Endodermal cell (in vitro differentiated cells): ENCODE results near the gene CYP46A1. TPM values are rescaled to one million over a fixed set of nuclear protein-coding genes. Genes with fewer than 3 reads are reported as not detected.
A peak's percentile ranks its signal among the peaks of the same experiment; 100 is the strongest.

Source experiments
- DNase-seq: peaks from one replicate; pipeline ENCODE4 v3.0.0-alpha.2; 2017
- H3K27ac ChIP-seq: 2 replicates; pipeline ENCODE4 v1.5.1; 2013; ENCODE audit warnings: mild to moderate bottlenecking, low read depth, low read length, moderate library complexity
- H3K27me3 ChIP-seq: 2 replicates; pipeline ENCODE4 v1.6.1; 2013; ENCODE audit warnings: mild to moderate bottlenecking, low read length, moderate library complexity; ENCODE audit not compliant: insufficient read depth, control insufficient read depth, poor library complexity, severe bottlenecking
- H3K36me3 ChIP-seq: 2 replicates; pipeline ENCODE4 v1.7.0; 2013; ENCODE audit warnings: mild to moderate bottlenecking, low read length, moderate library complexity; ENCODE audit not compliant: control insufficient read depth, insufficient read depth
- H3K4me1 ChIP-seq: one replicate; pipeline ENCODE4 v1.7.0; 2013; ENCODE audit warnings: low read length; ENCODE audit not compliant: control insufficient read depth, insufficient read depth
- H3K4me3 ChIP-seq: 2 replicates; pipeline ENCODE4 v1.5.1; 2013; ENCODE audit warnings: mild to moderate bottlenecking, low read length, moderate library complexity
- H3K9ac ChIP-seq: 2 replicates; pipeline ENCODE4 v1.6.1; 2013; ENCODE audit warnings: mild to moderate bottlenecking, low read length, moderate library complexity; ENCODE audit not compliant: poor library complexity, severe bottlenecking; ENCODE audit errors: extremely low read depth
- H3K9me3 ChIP-seq: 2 replicates; pipeline ENCODE4 v1.6.1; 2013; ENCODE audit warnings: mild to moderate bottlenecking, low read length, moderate library complexity; ENCODE audit not compliant: control insufficient read depth
- H3K27ac Mint-ChIP-seq: 2 replicates; pipeline ENCODE4 v1.8.0; 2020; ENCODE audit warnings: mixed read lengths
- H3K27me3 Mint-ChIP-seq: 2 replicates; pipeline ENCODE4 v1.8.0; 2021; ENCODE audit warnings: mild to moderate bottlenecking, mixed read lengths; ENCODE audit not compliant: insufficient read depth
- H3K36me3 Mint-ChIP-seq: 2 replicates; pipeline ENCODE4 v1.8.0; 2020; ENCODE audit warnings: low read depth, mixed read lengths
- H3K4me1 Mint-ChIP-seq: 2 replicates; pipeline ENCODE4 v1.8.0; 2020; ENCODE audit warnings: mixed read lengths
- H3K4me3 Mint-ChIP-seq: 2 replicates; pipeline ENCODE4 v1.8.0; 2020; ENCODE audit warnings: mild to moderate bottlenecking, moderate library complexity, mixed read lengths
- H3K9me3 Mint-ChIP-seq: 2 replicates; pipeline ENCODE4 v1.8.0; 2020; ENCODE audit warnings: mild to moderate bottlenecking, mixed read lengths
- WGBS, 2 experiments: methylation state at CpG; one replicate each; pipeline versions ENCODE4 v1.1.5 to v1.1.7; 2013; ENCODE audit warnings: missing lambda C conversion rate in 2 of 2, mixed read lengths in 1 of 2; ENCODE audit not compliant: insufficient coverage in 1 of 2, insufficient read length in 1 of 2; 5-methylcytosine and 5-hydroxymethylcytosine counted together
- total RNA-seq, 2 donors: library from RNA; stranded (reverse); fragmentation: NEBNext Ultra II Directional in 1 of 2; extraction: Animal tissue kit (Norgen Biotek cat#: 25700) in 1 of 2; gene quantifications; 2 replicates in 1 of 2; 3 replicates in 1 of 2; pipeline ENCODE4 v1.2.1, GENCODE V29; 2021
- TF ChIP-seq, protein P1 (sequence below): fragments of 200-600 bp; sonication (generic); conservative IDR thresholded peaks from 2 replicates; pipeline ENCODE4 v1.5.0; 2021; ENCODE audit warnings: antibody characterized with exemption, mild to moderate bottlenecking

CYP46A1 gene
- total RNA-seq, 2 donors from 2014 or later: 0.55 to 0.57 TPM

DNA sequence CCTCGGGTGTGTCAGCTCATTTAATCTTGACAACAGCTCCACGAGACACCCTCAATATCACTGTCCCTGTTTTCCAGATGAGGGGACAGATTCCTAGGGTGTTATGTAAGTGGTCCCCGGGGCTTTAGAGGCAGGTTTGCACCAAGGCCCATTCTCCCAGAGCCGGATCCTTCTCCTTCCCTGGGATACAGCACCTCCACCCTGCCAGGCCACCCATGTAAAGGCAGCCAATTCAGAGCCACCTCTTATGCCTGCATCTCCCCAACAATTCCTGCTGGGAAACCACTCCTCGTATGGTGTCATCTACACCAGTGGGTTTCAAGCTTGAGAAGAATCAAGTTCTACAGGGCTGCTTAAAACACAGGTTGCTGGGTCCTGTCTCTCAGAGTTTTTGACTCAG, 4.1 kb upstream of the CYP46A1 start:
- Mint-ChIP-seq H3K27ac (no peak overlapping the region), H3K4me1 (no peaks in the 10 kb centered on the region), H3K36me3 (no peaks in the 10 kb centered on the region), H3K27me3 (peaks cover 5% of the 10 kb centered on the region), H3K4me3 (no peak overlapping the region), H3K9me3 (peaks cover 22% of the 10 kb centered on the region)
- DNase-seq: peak; percentile 35
- Histone ChIP-seq H3K9me3 (peaks cover 16% of the 10 kb centered on the region), H3K4me3 (no peak overlapping the region), H3K36me3 (no peaks in the 10 kb centered on the region), H3K4me1 (peaks cover 3% of the 10 kb centered on the region), H3K27ac (no peak overlapping the region), H3K27me3 (no peaks in the 10 kb centered on the region), H3K9ac (no peak overlapping the region)
- TF ChIP-seq, protein P1, sequence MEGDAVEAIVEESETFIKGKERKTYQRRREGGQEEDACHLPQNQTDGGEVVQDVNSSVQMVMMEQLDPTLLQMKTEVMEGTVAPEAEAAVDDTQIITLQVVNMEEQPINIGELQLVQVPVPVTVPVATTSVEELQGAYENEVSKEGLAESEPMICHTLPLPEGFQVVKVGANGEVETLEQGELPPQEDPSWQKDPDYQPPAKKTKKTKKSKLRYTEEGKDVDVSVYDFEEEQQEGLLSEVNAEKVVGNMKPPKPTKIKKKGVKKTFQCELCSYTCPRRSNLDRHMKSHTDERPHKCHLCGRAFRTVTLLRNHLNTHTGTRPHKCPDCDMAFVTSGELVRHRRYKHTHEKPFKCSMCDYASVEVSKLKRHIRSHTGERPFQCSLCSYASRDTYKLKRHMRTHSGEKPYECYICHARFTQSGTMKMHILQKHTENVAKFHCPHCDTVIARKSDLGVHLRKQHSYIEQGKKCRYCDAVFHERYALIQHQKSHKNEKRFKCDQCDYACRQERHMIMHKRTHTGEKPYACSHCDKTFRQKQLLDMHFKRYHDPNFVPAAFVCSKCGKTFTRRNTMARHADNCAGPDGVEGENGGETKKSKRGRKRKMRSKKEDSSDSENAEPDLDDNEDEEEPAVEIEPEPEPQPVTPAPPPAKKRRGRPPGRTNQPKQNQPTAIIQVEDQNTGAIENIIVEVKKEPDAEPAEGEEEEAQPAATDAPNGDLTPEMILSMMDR: no peak
- WGBS, 2 experiments: 82 to 90% methylated on average over 1 to 5 of the region's 5 CpGs

DNA sequence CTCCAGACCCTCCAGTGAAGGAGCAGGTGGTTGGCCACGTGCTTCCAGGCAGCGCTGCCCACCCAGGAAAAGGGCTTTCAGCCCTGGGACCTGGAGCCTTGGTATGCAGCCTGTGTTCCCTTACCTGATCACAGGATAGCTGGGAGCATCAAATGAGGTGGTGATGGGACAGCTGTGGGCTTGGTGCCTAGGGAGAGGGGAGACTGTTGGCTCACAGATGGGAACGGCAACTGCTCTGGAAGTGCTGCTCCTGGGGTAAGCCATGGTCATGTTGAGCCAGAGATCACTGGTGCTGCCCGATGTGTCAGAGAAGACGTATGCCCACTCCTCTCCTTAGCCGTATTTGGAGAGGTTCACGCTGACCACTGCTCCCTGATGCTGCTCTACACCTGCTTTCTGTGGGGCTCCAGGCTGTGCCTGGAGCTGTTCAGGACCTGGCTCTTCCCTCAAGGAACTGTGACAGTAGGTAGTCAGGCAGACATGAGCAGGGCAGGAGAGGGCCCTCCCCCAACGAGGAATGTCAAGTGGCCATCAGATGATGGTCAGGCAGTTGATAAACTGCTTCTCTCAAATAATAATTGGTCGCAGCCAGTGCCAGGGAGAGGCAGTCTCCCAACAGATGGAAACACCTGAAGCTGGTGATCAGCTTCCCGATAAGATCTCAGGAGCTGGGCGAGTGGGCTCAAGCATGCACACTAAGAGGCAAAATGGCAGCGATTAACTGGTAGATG, 2.8 kb upstream of the CYP46A1 start:
- Mint-ChIP-seq H3K4me3 (no peak overlapping the region), H3K36me3 (no peaks in the 10 kb centered on the region), H3K9me3 (peaks cover 22% of the 10 kb centered on the region), H3K4me1 (no peaks in the 10 kb centered on the region), H3K27ac (no peak overlapping the region), H3K27me3 (peaks cover 16% of the 10 kb centered on the region)
- Histone ChIP-seq H3K9me3 (peaks cover 16% of the 10 kb centered on the region), H3K36me3 (no peaks in the 10 kb centered on the region), H3K27ac (no peak overlapping the region), H3K27me3 (peaks cover 10% of the 10 kb centered on the region), H3K4me3 (no peak overlapping the region), H3K9ac (no peak overlapping the region), H3K4me1 (peaks cover 3% of the 10 kb centered on the region)
- WGBS, 2 experiments: 93% methylated on average over 11 to 12 of the region's 12 CpGs
- TF ChIP-seq, protein P1: no peak
- DNase-seq: peak; percentile 41

DNA sequence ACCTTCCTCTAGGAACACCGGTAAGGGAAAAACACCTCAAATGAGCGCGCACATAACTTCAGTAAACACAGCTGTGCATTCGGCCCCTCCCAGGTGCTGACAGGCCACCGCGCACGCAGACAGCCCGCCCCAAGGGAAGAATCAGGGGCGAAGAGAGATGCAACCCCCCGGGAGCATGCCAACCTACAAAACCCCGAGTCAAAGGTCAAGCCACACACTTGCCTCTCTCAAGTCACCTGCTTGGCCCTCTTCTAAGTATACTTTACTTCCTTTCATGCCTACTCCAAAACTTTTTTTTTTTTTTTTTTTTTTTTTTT, 2.3 kb upstream of the CYP46A1 start:
- H3K4me3 ChIP-seq: no peak overlapping the region
- peaks cover 15% of the 10 kb centered on the region for H3K27me3 ChIP-seq
- H3K9ac ChIP-seq: no peak overlapping the region
- no peaks in the 10 kb centered on the region for H3K36me3 Mint-ChIP-seq
- TF ChIP-seq, protein P1: no peak
- H3K36me3 ChIP-seq: no peaks in the 10 kb centered on the region
- no peak overlapping the region for H3K4me3 Mint-ChIP-seq
- peaks cover 22% of the 10 kb centered on the region for H3K27me3 Mint-ChIP-seq
- no peaks in the 10 kb centered on the region for H3K4me1 Mint-ChIP-seq
- peaks cover 16% of the 10 kb centered on the region for H3K9me3 ChIP-seq
- no peak overlapping the region for H3K27ac ChIP-seq
- WGBS, 2 experiments: 87 to 93% methylated on average over 8 to 11 of the region's 11 CpGs
- no peak for DNase-seq
- H3K9me3 Mint-ChIP-seq: peaks cover 19% of the 10 kb centered on the region
- H3K4me1 ChIP-seq: peaks cover 3% of the 10 kb centered on the region
- no peak overlapping the region for H3K27ac Mint-ChIP-seq
